RWPE1 (cell line): ENCODE measurements around the gene ACTR10.
A peak's percentile ranks its signal among the peaks of the same experiment; 100 is the strongest.

ENCODE experiments used
- CTCF ChIA-PET: fragments of 350-600 bp; sonication (Branson Sonifier 250); formaldehyde crosslinking; extraction: SDS; loops from one replicate; lab custom pipeline; 2021; lab: Yijun Ruan, JAX
- POLR2A ChIA-PET: fragments of 400-600 bp; formaldehyde crosslinking; extraction: SDS; loops from one replicate; lab custom pipeline; 2020; ENCODE audit warnings: antibody characterized with exemption; ENCODE audit not compliant: low non-redundant PET; lab: Yijun Ruan, JAX
- DNase-seq: peaks from one replicate; pipeline ENCODE4 v3.0.0; 2012; ENCODE audit warnings: low spot score
- H3K27ac ChIP-seq: fragments of 450-650 bp; 2 replicates; pipeline ENCODE4 v1.5.1; 2017
- TF ChIP-seq, protein P1 (sequence below): fragments of 450-650 bp; conservative IDR thresholded peaks from 2 replicates; pipeline ENCODE4 v1.5.1; 2017; ENCODE audit warnings: low read depth, mild to moderate bottlenecking

The ACTR10 gene

DNA sequence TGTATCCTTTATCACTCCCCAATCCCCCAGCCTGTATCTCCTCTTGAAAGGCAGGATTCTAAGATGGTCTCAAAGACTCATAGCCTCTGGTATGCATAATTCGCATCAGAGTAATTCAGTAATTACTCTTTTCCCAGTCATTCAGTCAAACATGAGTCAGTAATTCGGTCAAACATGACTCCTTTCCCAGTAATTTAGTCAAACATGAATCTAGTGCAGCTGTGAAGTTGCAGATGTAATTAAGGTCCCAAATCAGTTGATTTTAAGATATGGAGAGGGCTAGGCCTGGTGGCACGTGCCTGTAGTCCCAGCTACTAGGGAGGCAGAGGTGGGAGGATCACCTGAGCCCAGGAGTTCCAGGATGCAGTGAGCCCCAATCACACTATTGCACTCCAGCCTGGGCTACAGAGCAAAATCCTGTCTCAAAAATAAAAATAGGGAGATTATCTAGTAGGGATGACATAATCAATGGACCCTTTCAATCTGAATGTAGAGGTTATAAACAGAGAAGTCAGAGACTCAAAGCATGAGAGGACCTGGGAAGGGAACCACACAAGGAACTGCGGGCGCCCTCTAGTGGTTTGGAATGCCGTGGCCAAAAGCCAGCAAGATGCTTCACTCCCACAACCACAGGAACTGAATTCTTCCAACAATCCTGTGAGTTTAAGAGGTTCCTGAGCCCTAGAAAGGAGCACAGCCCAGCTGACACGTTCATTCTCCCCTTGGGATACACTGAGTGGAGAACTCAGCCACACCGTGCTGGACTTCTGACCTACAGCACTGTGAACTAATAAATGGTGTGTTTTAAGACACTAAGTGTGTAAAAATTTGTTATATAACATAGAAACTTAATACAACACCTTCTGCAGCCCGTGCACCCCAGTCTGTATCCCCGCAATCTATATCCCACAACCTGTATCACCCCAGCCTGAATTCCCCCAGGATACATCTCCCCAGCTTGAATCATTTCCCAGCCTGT lies 33.7 kb upstream of the ACTR10 start:
- TF ChIP-seq, protein P1, sequence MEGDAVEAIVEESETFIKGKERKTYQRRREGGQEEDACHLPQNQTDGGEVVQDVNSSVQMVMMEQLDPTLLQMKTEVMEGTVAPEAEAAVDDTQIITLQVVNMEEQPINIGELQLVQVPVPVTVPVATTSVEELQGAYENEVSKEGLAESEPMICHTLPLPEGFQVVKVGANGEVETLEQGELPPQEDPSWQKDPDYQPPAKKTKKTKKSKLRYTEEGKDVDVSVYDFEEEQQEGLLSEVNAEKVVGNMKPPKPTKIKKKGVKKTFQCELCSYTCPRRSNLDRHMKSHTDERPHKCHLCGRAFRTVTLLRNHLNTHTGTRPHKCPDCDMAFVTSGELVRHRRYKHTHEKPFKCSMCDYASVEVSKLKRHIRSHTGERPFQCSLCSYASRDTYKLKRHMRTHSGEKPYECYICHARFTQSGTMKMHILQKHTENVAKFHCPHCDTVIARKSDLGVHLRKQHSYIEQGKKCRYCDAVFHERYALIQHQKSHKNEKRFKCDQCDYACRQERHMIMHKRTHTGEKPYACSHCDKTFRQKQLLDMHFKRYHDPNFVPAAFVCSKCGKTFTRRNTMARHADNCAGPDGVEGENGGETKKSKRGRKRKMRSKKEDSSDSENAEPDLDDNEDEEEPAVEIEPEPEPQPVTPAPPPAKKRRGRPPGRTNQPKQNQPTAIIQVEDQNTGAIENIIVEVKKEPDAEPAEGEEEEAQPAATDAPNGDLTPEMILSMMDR, result peak; percentile 71
- DNase-seq, result no peak
- ChIA-PET CTCF (interaction anchor here (1.5 kb wide), 1 partner anchor 58 kb away, joined by 3 read pairs; no protein-coding TSS in a partner anchor), POLR2A (no interaction called here)
- no peak overlapping the region for H3K27ac ChIP-seq

DNA sequence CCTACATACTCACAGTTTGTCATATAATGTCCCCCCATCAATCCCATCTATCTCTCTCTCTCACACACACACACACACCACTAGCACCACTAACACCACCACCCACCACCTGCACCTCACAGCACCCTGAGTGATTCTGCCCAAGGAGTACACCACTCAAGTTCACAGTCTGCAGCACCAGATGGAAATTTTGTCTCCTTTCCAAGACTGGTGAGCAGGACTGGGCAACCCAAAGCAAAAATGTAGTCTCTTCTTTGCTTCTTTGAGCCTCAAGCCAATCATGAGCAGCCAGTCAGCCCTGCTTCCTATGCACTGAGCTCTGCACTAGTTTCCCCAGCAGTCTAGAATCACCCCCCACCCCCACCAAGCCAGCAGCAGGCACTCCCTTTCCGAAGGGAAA lies 32.9 kb upstream of the ACTR10 start:
- no peak for DNase-seq
- TF ChIP-seq, protein P1, result no peak
- ChIA-PET CTCF (no interaction called here), POLR2A (no interaction called here)
- no peak overlapping the region for H3K27ac ChIP-seq

DNA sequence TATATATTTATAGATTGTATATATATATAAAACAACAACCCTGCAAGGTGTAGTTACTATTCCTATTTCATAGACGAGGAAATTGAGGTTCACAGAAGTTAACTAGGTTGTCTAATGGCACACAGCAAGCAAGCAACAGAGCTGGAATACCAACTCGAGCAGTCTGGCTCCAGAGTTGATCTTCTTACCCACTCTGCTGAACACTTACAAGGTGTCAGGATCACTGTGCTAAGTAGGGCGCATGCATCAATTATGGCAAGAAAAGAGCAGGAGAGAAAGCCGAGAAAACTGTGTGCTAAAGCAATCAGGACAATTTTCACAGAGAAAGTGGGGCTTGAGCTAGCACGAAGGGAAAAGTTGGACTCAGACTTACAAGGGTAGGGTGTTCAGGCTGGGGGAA lies 32.1 kb upstream of the ACTR10 start:
- TF ChIP-seq, protein P1, result no peak
- ChIA-PET POLR2A (no interaction called here), CTCF (no interaction called here)
- H3K27ac ChIP-seq, result no peak overlapping the region
- DNase-seq, result no peak

DNA sequence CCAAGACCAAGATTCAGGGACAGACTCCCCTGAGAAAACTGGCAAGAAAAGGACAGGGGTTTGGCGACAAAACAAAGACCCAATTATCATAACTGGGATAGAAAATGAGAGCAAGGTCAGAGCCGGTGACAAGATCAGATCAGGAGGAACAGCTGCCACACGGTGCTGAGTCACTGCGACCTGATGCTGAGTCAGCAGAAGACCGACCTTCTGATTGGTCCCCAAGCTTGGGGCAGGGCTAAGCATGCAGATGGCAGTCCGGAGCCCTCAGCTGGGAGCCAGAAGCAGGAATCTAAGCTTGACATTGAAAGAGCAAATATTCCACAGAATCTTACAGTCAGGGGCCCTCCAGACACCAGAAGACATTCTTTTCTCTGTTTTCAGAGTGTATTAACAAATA lies 28.9 kb upstream of the ACTR10 start:
- CTCF ChIA-PET, result interaction anchor here (0.5 kb wide), 1 partner anchor 302 kb away, joined by 4 read pairs; no protein-coding TSS in a partner anchor
- POLR2A ChIA-PET, result no interaction called here
- peak; percentile 94 for DNase-seq
- TF ChIP-seq, protein P1, result no peak
- H3K27ac ChIP-seq, result no peak overlapping the region

DNA sequence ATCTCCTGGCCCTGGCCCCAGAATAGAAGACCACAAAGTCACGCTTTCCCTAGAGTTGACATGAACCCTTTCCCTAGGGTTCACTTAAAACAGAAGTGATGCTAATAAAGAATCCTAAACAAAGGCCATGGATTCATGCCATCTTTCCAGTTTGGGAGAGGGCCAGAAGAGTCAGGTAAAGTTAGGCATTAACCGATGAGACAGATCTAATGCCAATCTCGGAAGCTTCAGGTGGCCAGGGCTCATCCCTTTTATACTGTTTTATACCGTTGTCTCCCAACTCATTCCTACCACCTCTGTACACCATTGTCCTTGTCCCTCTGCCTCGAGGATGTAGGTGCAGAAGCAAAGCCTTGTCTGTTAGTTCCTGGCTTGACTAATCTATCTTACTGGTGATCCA lies 22.8 kb upstream of the ACTR10 start:
- POLR2A ChIA-PET, result no interaction called here
- no peak overlapping the region for H3K27ac ChIP-seq
- no peak for DNase-seq
- CTCF ChIA-PET, result no interaction called here
- TF ChIP-seq, protein P1, result no peak

DNA sequence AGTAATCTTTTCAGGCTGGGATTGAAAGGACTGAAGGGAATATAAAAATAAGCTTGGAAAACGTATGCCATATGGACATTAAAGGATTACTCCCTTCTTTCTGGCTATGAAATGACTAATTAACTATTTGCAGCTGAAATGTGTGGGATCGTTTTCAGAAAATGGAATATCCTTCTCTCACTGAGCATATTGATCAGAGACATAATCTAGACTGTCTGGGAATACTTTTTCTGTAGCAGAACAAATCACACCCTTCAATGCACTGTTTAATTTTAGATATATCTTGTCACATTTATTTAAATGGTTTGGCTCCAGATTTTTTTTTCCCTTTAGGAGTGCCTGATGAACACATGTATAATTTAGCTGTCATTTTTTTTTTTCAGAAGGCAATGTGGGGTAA lies 10.8 kb upstream of the ACTR10 start:
- ChIA-PET CTCF (no interaction called here), POLR2A (no interaction called here)
- DNase-seq, result no peak
- TF ChIP-seq, protein P1, result no peak
- H3K27ac ChIP-seq, result no peak overlapping the region
